OCI-LY3 (cell line): ENCODE data around the gene DR1.
"Not testable (repeated sequence)": the region's sequence is repeated elsewhere in the genome, so short reads cannot be mapped to it uniquely, and the experiment has no call there.

Experiments
- EZH2phosphoT487 ChIP-seq: fragments of 200-600 bp; shearing (Covaris generic); IDR thresholded peaks from 2 replicates; pipeline ENCODE4 v1.6.1; 2018; ENCODE audit warnings: antibody characterized with exemption, mixed run types, low read depth
- TF ChIP-seq, protein P1 (sequence below): fragments of 200-600, 300-600 bp; sonication (generic); IDR thresholded peaks from 2 replicates; pipeline ENCODE4 v1.5.1; 2014; ENCODE audit warnings: antibody characterized with exemption, low read length, low read depth

DNA sequence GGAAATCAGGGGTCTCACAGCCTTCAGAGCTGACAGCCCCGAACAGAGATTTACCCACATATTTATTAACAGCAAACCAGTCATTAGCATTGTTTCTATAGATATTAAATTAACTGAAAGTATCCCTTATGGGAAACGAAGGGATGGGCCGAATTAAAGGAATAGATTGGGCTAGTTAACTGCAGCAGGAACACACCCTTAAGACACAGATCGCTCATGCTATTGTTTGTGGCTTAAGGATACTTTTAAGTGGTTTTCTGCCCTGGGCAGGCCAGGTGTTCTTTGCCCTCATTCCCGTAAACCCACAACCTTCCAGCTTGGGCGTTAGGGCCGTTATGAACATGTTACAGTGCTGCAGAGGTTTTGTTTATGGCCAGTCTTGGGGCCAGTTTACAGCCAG, 40.6 kb downstream of the DR1 start:
- TF ChIP-seq, protein P1, sequence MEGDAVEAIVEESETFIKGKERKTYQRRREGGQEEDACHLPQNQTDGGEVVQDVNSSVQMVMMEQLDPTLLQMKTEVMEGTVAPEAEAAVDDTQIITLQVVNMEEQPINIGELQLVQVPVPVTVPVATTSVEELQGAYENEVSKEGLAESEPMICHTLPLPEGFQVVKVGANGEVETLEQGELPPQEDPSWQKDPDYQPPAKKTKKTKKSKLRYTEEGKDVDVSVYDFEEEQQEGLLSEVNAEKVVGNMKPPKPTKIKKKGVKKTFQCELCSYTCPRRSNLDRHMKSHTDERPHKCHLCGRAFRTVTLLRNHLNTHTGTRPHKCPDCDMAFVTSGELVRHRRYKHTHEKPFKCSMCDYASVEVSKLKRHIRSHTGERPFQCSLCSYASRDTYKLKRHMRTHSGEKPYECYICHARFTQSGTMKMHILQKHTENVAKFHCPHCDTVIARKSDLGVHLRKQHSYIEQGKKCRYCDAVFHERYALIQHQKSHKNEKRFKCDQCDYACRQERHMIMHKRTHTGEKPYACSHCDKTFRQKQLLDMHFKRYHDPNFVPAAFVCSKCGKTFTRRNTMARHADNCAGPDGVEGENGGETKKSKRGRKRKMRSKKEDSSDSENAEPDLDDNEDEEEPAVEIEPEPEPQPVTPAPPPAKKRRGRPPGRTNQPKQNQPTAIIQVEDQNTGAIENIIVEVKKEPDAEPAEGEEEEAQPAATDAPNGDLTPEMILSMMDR, result not testable (repeated sequence)
- not testable (repeated sequence) for TF ChIP-seq EZH2phosphoT487
